Activated naive CD8-positive, alpha-beta T cell treated with anti-CD3 and anti-CD28 coated beads, Interleukin-2, amount 10 ng/mL, durations not matched to agents 7 days and 5 days (primary cell): ENCODE data around the gene ALAS1. TPM values are rescaled to one million over a fixed set of nuclear protein-coding genes. Genes with fewer than 3 reads are reported as not detected.

Experiments used
- ATAC-seq: fragments of 150-1000 bp; cut with Tn5 transposase; one replicate; pipeline ENCODE4 v1.10.0; 2021; ENCODE audit warnings: low read depth, moderate library complexity
- POLR2A ChIA-PET: fragments of 350-600 bp; sonication (Branson Sonifier 250); formaldehyde crosslinking; loops from one replicate; lab custom pipeline; 2021; ENCODE audit warnings: antibody characterized with exemption; lab: Charles Lee
- DNase-seq: peaks from one replicate; pipeline ENCODE4 v3.0.0; 2021
- H3K27ac Mint-ChIP-seq: one replicate; pipeline ENCODE4 v1.8.0; 2022; ENCODE audit warnings: mild to moderate bottlenecking, mixed read lengths
- H3K27me3 Mint-ChIP-seq: one replicate; pipeline ENCODE4 v1.8.0; 2022; ENCODE audit warnings: mild to moderate bottlenecking, moderate library complexity, mixed read lengths
- H3K36me3 Mint-ChIP-seq: one replicate; pipeline ENCODE4 v1.8.0; 2021; ENCODE audit warnings: mild to moderate bottlenecking, mixed read lengths
- H3K4me1 Mint-ChIP-seq: one replicate; pipeline ENCODE4 v1.8.0; 2021; ENCODE audit warnings: mixed read lengths
- H3K4me3 Mint-ChIP-seq: one replicate; pipeline ENCODE4 v1.8.0; 2022; ENCODE audit warnings: mild to moderate bottlenecking, moderate library complexity, mixed read lengths
- H3K9me3 Mint-ChIP-seq: one replicate; pipeline ENCODE4 v1.8.0; 2021; ENCODE audit warnings: mixed read lengths
- total RNA-seq, 2 experiments: library from RNA; stranded (reverse); gene quantifications; one replicate each; pipeline ENCODE4 v1.2.3, GENCODE V29; 2021

Gene ALAS1
- total RNA-seq, 2 experiments from 2014 or later: 46.9 to 50.1 TPM

- H3K9me3 Mint-ChIP-seq: no peaks in the 10 kb centered on the region
- peaks cover 70% of the 10 kb centered on the region for H3K4me1 Mint-ChIP-seq
- ATAC-seq (peak; percentile 68), DNase-seq (peak; percentile 77)
- no peaks in the 10 kb centered on the region for H3K27me3 Mint-ChIP-seq
- POLR2A ChIA-PET: interaction anchor here (0.9 to 9.0 kb wide), 16 partner anchors 10 to 226 kb away, joined by 3 to 128 read pairs (median 6); partner anchors contain the start of genes GLYCTK, PPM1M, RPL29 and TWF2
- peak overlapping the region; percentile 79 for H3K27ac Mint-ChIP-seq
- peak overlapping the region; percentile 85 for H3K4me3 Mint-ChIP-seq
- H3K36me3 Mint-ChIP-seq: peaks cover 12% of the 10 kb centered on the region
Observed at GRCh38 chr3:52221563-52222318, 23.8 kb downstream of the ALAS1 start.

GRCh38 chr3:52222319-52223221, 24.6 kb downstream of the ALAS1 start:
- peak overlapping the region; percentile 85 for H3K4me3 Mint-ChIP-seq
- H3K27ac Mint-ChIP-seq: peak overlapping the region; percentile 79
- peaks cover 11% of the 10 kb centered on the region for H3K36me3 Mint-ChIP-seq
- ATAC-seq: no peak
- DNase-seq: peak; percentile 30
- POLR2A ChIA-PET: interaction anchor here (0.9 to 9.0 kb wide), 12 partner anchors 9 to 227 kb away, joined by 3 to 128 read pairs (median 8); partner anchors contain the start of genes GLYCTK, PPM1M, RPL29 and TWF2
- H3K4me1 Mint-ChIP-seq: peaks cover 66% of the 10 kb centered on the region
- H3K9me3 Mint-ChIP-seq: no peaks in the 10 kb centered on the region
- H3K27me3 Mint-ChIP-seq: no peaks in the 10 kb centered on the region

GRCh38 chr3:52223449-52224408, 25.8 kb downstream of the ALAS1 start:
- peak; percentile 27 for DNase-seq
- Mint-ChIP-seq H3K4me3 (peak overlapping the region; percentile 85), H3K27me3 (no peaks in the 10 kb centered on the region), H3K9me3 (no peaks in the 10 kb centered on the region), H3K27ac (peak overlapping the region; percentile 79), H3K4me1 (peaks cover 56% of the 10 kb centered on the region), H3K36me3 (peaks cover 11% of the 10 kb centered on the region)
- no peak for ATAC-seq
- POLR2A ChIA-PET: interaction anchor here (1.3 to 9.0 kb wide), 4 partner anchors 13 to 115 kb away, joined by 3 to 128 read pairs (median 28); partner anchors contain the start of genes GLYCTK, TWF2 and WDR82

GRCh38 chr3:52225452-52226228, 27.7 kb downstream of the ALAS1 start, which contains the start of gene TLR9:
Gene TLR9, minus strand, starts transcription at chr3:52225645. Its CDS starts 116 bp downstream, at chr3:52225529.
- H3K36me3 Mint-ChIP-seq: peaks cover 17% of the 10 kb centered on the region
- peak within 1 kb of the TSS; percentile 79 for H3K27ac Mint-ChIP-seq
- H3K4me1 Mint-ChIP-seq: peaks cover 51% of the 10 kb centered on the region
- H3K27me3 Mint-ChIP-seq: no peaks in the 10 kb centered on the region
- peak within 1 kb of the TSS; percentile 85 for H3K4me3 Mint-ChIP-seq
- ATAC-seq: peak; percentile 32
- peak; percentile 48 for DNase-seq
- POLR2A ChIA-PET: interaction anchor here (0.6 to 9.0 kb wide), 11 partner anchors 9 to 174 kb away, joined by 3 to 128 read pairs (median 5); partner anchors contain the start of genes GLYCTK, TWF2 and WDR82
- no peaks in the 10 kb centered on the region for H3K9me3 Mint-ChIP-seq

GRCh38 chr3:52226229-52226817, 28.4 kb downstream of the ALAS1 start:
- POLR2A ChIA-PET: interaction anchor here (1.4 to 9.0 kb wide), 6 partner anchors 10 to 113 kb away, joined by 3 to 128 read pairs (median 8); partner anchors contain the start of genes GLYCTK, TWF2 and WDR82
- ATAC-seq (no peak), DNase-seq (no peak)
- Mint-ChIP-seq H3K9me3 (no peaks in the 10 kb centered on the region), H3K36me3 (peaks cover 17% of the 10 kb centered on the region), H3K27ac (peak overlapping the region; percentile 79), H3K4me3 (peak overlapping the region; percentile 70), H3K4me1 (peaks cover 53% of the 10 kb centered on the region), H3K27me3 (no peaks in the 10 kb centered on the region)

- H3K9me3 Mint-ChIP-seq: no peaks in the 10 kb centered on the region
- peaks cover 55% of the 10 kb centered on the region for H3K4me1 Mint-ChIP-seq
- DNase-seq: no peak
- ATAC-seq: no peak
- H3K27ac Mint-ChIP-seq: peak overlapping the region; percentile 79
- peaks cover 20% of the 10 kb centered on the region for H3K36me3 Mint-ChIP-seq
- POLR2A ChIA-PET: interaction anchor here (1.0 to 9.0 kb wide), 4 partner anchors 10 to 62 kb away, joined by 3 to 128 read pairs (median 29); partner anchors contain the start of genes TWF2 and WDR82
- no peaks in the 10 kb centered on the region for H3K27me3 Mint-ChIP-seq
- no peak overlapping the region for H3K4me3 Mint-ChIP-seq
Observed at GRCh38 chr3:52227117-52227516, 29.2 kb downstream of the ALAS1 start.

GRCh38 chr3:52227766-52228165, 29.8 kb downstream of the ALAS1 start:
- ATAC-seq: no peak
- Mint-ChIP-seq H3K27ac (peak overlapping the region; percentile 79), H3K4me3 (no peak overlapping the region), H3K4me1 (peaks cover 57% of the 10 kb centered on the region), H3K27me3 (no peaks in the 10 kb centered on the region), H3K9me3 (no peaks in the 10 kb centered on the region), H3K36me3 (peaks cover 18% of the 10 kb centered on the region)
- POLR2A ChIA-PET: interaction anchor here (1.0 to 9.0 kb wide), 3 partner anchors 9 to 61 kb away, joined by 3 to 128 read pairs (median 50); partner anchors contain the start of genes TWF2 and WDR82
- DNase-seq: no peak

GRCh38 chr3:52228266-52228665, 30.3 kb downstream of the ALAS1 start:
- Mint-ChIP-seq H3K27me3 (no peaks in the 10 kb centered on the region), H3K9me3 (no peaks in the 10 kb centered on the region), H3K27ac (no peak overlapping the region), H3K36me3 (peaks cover 18% of the 10 kb centered on the region), H3K4me1 (peaks cover 54% of the 10 kb centered on the region), H3K4me3 (no peak overlapping the region)
- ATAC-seq (no peak), DNase-seq (peak; percentile 32)
- POLR2A ChIA-PET: no interaction called here

- POLR2A ChIA-PET: interaction anchor here (1.0 kb wide), 2 partner anchors 28 to 50 kb away, joined by 3 read pairs; partner anchors contain the start of gene WDR82
- DNase-seq: no peak
- H3K4me3 Mint-ChIP-seq: no peak overlapping the region
- no peak for ATAC-seq
- no peak overlapping the region for H3K27ac Mint-ChIP-seq
- H3K27me3 Mint-ChIP-seq: no peaks in the 10 kb centered on the region
- no peaks in the 10 kb centered on the region for H3K9me3 Mint-ChIP-seq
- peaks cover 52% of the 10 kb centered on the region for H3K4me1 Mint-ChIP-seq
- H3K36me3 Mint-ChIP-seq: peaks cover 18% of the 10 kb centered on the region
Observed at GRCh38 chr3:52228751-52229291, 30.9 kb downstream of the ALAS1 start.

- no peak overlapping the region for H3K4me3 Mint-ChIP-seq
Observed at GRCh38 chr3:52229656-52230055, 31.7 kb downstream of the ALAS1 start.

More at GRCh38 chr3:52229656-52230055, 31.7 kb downstream of the ALAS1 start:
- POLR2A ChIA-PET: interaction anchor here (0.6 to 3.7 kb wide), 5 partner anchors 9 to 183 kb away, joined by 3 to 30 read pairs (median 3); partner anchors contain the start of gene WDR82
- Mint-ChIP-seq H3K36me3 (peaks cover 16% of the 10 kb centered on the region), H3K4me1 (peaks cover 50% of the 10 kb centered on the region), H3K9me3 (no peaks in the 10 kb centered on the region), H3K27ac (no peak overlapping the region), H3K27me3 (no peaks in the 10 kb centered on the region)
- DNase-seq (peak; percentile 26), ATAC-seq (no peak)
